K562 (cell line): ENCODE measurements around the gene GPER1. TPM values are rescaled to one million over a fixed set of nuclear protein-coding genes. Genes with fewer than 3 reads are reported as not detected.

ENCODE experiments used
- ATAC-seq: fragments of 200-7000 bp; cut with Tn5 transposase; 3 replicates; pipeline ENCODE4 v1.9.1; 2020; ENCODE audit warnings: moderate library complexity
- BruUV-seq: library from RNA; stranded (reverse); fragments of 400-500 nt; replicated peaks from 2 replicates; lab custom pipeline; 2021; lab: Mats Ljungman, UMichigan
- CTCF ChIA-PET: fragments of 300-600 bp; formaldehyde crosslinking; extraction: SDS; loops from one replicate; lab custom pipeline; 2021; ENCODE audit warnings: low intra/inter-chr PET ratio; lab: Yijun Ruan, JAX
- POLR2A ChIA-PET: fragments of 300-600, 350-650 bp; sonication (Branson Sonifier 250); formaldehyde crosslinking; extraction: SDS; loops from one replicate; lab custom pipeline; 2021; ENCODE audit warnings: antibody characterized with exemption, inconsistent platforms; lab: Yijun Ruan, JAX
- DNase-seq, 4 experiments: peaks; one replicate each; pipeline versions ENCODE4 v3.0.0 to v3.0.0-alpha.2; 2011 to 2018; ENCODE audit warnings: low spot score in 3 of 4, mixed read lengths in 3 of 4; ENCODE audit errors: extremely low read depth in 1 of 4
- FAIRE-seq: peaks from 2 replicates; lab custom pipeline; 2011; peaks lifted over from hg19 to GRCh38; lab: Jason Lieb, UNC
- H2AFZ ChIP-seq: 2 replicates; pipeline ENCODE4 v1.6.0; 2011; ENCODE audit warnings: low read depth, low read length, control low read depth, inconsistent platforms
- H3K27ac ChIP-seq: fragments of 200-600 bp; 3 replicates; pipeline ENCODE4 v1.8.0; 2011; ENCODE audit warnings: low read depth, mild to moderate bottlenecking, control low read depth, inconsistent platforms, low read length, moderate library complexity, mixed read lengths; ENCODE audit errors: extremely low read depth
- H3K27me3 ChIP-seq, 2 experiments: fragments of 300-600 bp in 1 of 2; 2 replicates in 1 of 2; 3 replicates in 1 of 2; pipeline versions ENCODE4 v1.6.0 to v1.8.0; 2011; ENCODE audit warnings: inconsistent platforms in 2 of 2, low read length in 2 of 2, mild to moderate bottlenecking in 1 of 2, mixed read lengths in 1 of 2, moderate library complexity in 1 of 2; ENCODE audit not compliant: control insufficient read depth in 2 of 2, insufficient read depth in 2 of 2
- H3K36me3 ChIP-seq: fragments of 300-600 bp; 3 replicates; pipeline ENCODE4 v1.8.0; 2011; ENCODE audit warnings: mild to moderate bottlenecking, low read length, inconsistent platforms; ENCODE audit not compliant: control insufficient read depth, insufficient read depth
- H3K4me1 ChIP-seq, 2 experiments: fragments of 200-600 bp in 1 of 2; replicated peaks in 1 of 2; 2 replicates in 1 of 2; 3 replicates in 1 of 2; pipeline versions ENCODE4 v1.5.1 to v1.8.0; 2011; ENCODE audit warnings: inconsistent platforms in 2 of 2, low read length in 2 of 2, mild to moderate bottlenecking in 1 of 2, mixed read lengths in 1 of 2, moderate library complexity in 1 of 2; ENCODE audit not compliant: control insufficient read depth in 2 of 2, insufficient read depth in 2 of 2
- H3K4me2 ChIP-seq: 2 replicates; pipeline ENCODE4 v1.6.1; 2011; ENCODE audit warnings: low read length, control low read depth, inconsistent platforms, mixed read lengths; ENCODE audit not compliant: insufficient read depth
- H3K4me3 ChIP-seq: fragments of 200-600 bp; sonication (generic), shearing (Covaris generic); 2 replicates; pipeline ENCODE4 v1.5.1; 2016; ENCODE audit warnings: control low read depth, inconsistent platforms
- H3K79me2 ChIP-seq: fragments of 200-600 bp; 3 replicates; pipeline ENCODE4 v1.8.0; 2011; ENCODE audit warnings: low read length, inconsistent platforms; ENCODE audit not compliant: control insufficient read depth, insufficient read depth
- H3K9ac ChIP-seq, 2 experiments: 2 replicates each; pipeline versions ENCODE4 v1.6.0 to v1.6.1; 2011; ENCODE audit warnings: low read depth in 2 of 2, low read length in 2 of 2, control low read depth in 1 of 2, inconsistent platforms in 1 of 2, mild to moderate bottlenecking in 1 of 2, mixed read lengths in 1 of 2; ENCODE audit not compliant: insufficient read depth in 1 of 2
- H3K9me1 ChIP-seq: one replicate; pipeline ENCODE4 v1.6.0; 2011; ENCODE audit warnings: inconsistent platforms, mild to moderate bottlenecking, low read length, moderate library complexity; ENCODE audit not compliant: control insufficient read depth, insufficient read depth
- H3K9me3 ChIP-seq: replicated peaks from 2 replicates; pipeline ENCODE4 v1.5.1; 2011; ENCODE audit warnings: low read depth, low read length, inconsistent platforms; ENCODE audit not compliant: control insufficient read depth, insufficient read depth
- H4K20me1 ChIP-seq: replicated peaks from 2 replicates; pipeline ENCODE4 v1.6.1; 2011; ENCODE audit warnings: low read length, inconsistent platforms, mixed read lengths; ENCODE audit not compliant: control insufficient read depth, insufficient read depth
- C11orf30 ChIP-seq: fragments of 450-650 bp; IDR thresholded peaks from 2 replicates; pipeline ENCODE4 v1.6.1; 2016; ENCODE audit warnings: low read depth, mild to moderate bottlenecking
- CSDE1 ChIP-seq, 2 experiments: fragments of 450-650 bp; IDR thresholded peaks; 2 replicates each; pipeline ENCODE4 v1.6.1; 2016; ENCODE audit warnings: mild to moderate bottlenecking in 1 of 2
- HSF4 ChIP-seq: fragments of 250-450 bp; sonication (Bioruptor Pico); IDR thresholded peaks from 2 replicates; pipeline ENCODE4 v2.1.2; 2022; ENCODE audit warnings: mild to moderate bottlenecking, moderate library complexity, borderline replicate concordance
- ZNF79 ChIP-seq: fragments of 250-450 bp; sonication (Bioruptor Pico); IDR thresholded peaks from 2 replicates; pipeline ENCODE4 v1.4.0; 2020; ENCODE audit warnings: low read depth, mild to moderate bottlenecking, moderate library complexity
- WGBS: fragments of 100-300 bp; shearing (Covaris generic); methylation state at CpG from one replicate; pipeline ENCODE4 v1.1.6; 2016; ENCODE audit warnings: low coverage, mixed read lengths; ENCODE audit not compliant: insufficient coverage; ENCODE audit errors: missing lambda C conversion rate; 5-methylcytosine and 5-hydroxymethylcytosine counted together
- in situ Hi-C: fragments of 300-500 bp; cut with MboI; formaldehyde crosslinking; loops from 4 replicates; pipeline ENCODE4 v1.15.0; 2018; ENCODE audit warnings: inconsistent platforms, mixed read lengths
- intact Hi-C: fragments of 100-400 bp; cut with micrococcal nuclease; formaldehyde crosslinking; loops from 2 replicates; pipeline ENCODE4 v1.14.2; 2022
- polyA plus RNA-seq, 8 experiments: library from polyadenylated mRNA; depleted of rRNA in 4 of 8; stranded (reverse) in 5 of 8; unstranded in 3 of 8; fragments of >200 nt; fragmentation: Nextera tagmentation in 2 of 8; fragmentation: Illumina TruSeq in 1 of 8; extraction: Ambion mirVana in 2 of 8; extraction: Trizol in 1 of 8; gene quantifications; 2 replicates each; pipeline versions ENCODE4 v1.2.1 to v1.2.3, GENCODE V29; 2011 to 2014; ENCODE audit warnings: inconsistent platforms in 1 of 8, missing spikeins in 1 of 8
- total RNA-seq, 7 experiments: library from RNA; depleted of rRNA in 6 of 7; stranded (reverse); fragments of >200 nt in 6 of 7; fragmentation: Illumina TruSeq in 2 of 7; extraction: Trizol in 2 of 7; gene quantifications; 2 replicates each; pipeline versions ENCODE4 v1.2.1 to v1.2.3, GENCODE V29; 2011 to 2021; ENCODE audit warnings: low replicate concordance in 1 of 7

GPER1 gene
- total and polyA plus RNA-seq, 9 of the 15 experiments (the other 6 are each of a cell fraction or from before 2014, with no cell fraction given): 0.04 to 0.09 (median 0.08) TPM; not detected in 6

DNA sequence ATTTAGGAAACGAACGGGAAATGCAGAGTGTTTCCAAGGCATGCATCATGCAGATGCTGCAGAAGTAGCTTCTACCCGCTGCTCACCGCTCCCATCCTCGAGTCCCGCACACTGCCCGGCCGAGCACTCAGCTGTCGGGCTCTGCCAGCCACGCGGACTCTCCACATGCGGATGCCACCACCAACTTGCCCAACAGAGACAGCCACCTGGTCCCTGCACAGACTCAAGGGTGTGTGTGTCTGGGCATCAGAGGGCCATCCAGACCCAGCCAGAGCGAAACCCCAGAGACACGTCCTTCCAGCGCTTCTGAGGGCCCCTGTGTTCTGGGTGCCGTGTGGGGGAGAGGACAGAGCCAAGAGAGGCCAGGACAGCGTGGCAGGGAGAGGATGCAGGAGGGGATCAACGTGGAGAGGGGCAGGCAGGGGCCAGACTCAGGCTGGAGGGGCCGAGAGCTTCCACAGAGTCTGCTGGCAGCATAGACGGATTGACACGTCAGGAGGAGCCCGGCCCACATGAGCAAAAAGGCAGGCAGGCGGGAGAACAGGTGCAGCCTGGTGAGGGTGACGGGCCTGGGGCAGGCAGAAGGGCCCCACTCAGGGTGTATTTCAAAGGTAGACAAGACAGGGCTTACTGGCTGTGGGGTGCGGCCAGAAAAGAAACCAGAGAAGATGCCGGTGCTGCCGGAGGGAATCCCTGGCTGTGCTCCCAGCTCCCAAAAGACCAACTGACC lies 18.3 kb downstream of the GPER1 start (continued):
- no peak for TF ChIP-seq ZNF79

DNA sequence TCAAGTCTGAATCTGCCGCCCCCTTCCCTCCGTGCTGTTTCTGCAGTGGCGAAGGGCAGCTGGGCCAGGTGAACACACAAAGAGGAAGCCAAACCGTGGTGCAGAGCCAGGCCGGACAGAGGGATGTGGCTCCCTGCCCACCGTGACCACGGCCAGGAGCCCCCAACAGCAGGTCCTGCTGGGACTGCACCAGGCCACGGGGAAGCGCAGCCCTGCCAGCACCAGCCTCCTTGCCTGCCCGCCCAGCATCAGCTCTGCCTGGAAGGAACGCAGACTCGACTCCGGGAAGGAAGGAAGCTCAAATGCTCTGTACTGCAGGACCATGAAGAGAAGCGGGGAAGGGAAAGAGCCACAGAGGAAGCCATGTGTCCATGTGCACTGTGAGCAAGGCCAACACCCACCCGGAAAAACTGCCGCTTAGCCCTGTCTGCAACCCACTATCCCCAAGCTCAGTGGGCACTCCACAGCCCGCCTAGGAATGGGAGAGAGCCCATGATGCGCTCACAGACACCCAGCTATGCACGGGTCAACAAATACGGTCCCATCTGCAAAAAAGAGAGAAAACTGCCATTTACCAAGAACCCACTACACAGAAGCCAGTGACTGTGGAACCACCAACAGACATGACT lies 19.0 kb downstream of the GPER1 start:
- 79% methylated on average over 13 of the region's 20 CpGs for WGBS
- no peak overlapping the region for H3K4me3 ChIP-seq
- intact Hi-C loops: no loop called here
- no peaks in the 10 kb centered on the region for H3K27me3 ChIP-seq
- no peak for DNase-seq
- TF ChIP-seq C11orf30 (no peak), CSDE1 (IDR thresholded peaks at IDR 0.05) (no peak), HSF4 (CRISPR knock-in tag) (no peak)
- in situ Hi-C loops: no loop called here
- H3K9ac ChIP-seq: peak overlapping the region in 1 of 2 experiments; percentile 49; a peak in 1 of 4 replicates
- no peak for FAIRE-seq
- H3K36me3 ChIP-seq: no peaks in the 10 kb centered on the region
- no peaks in the 10 kb centered on the region; the same call in 1 of the 2 replicates for H4K20me1 ChIP-seq
- H3K79me2 ChIP-seq: peaks cover 3% of the 10 kb centered on the region; the same call in 2 of the 3 replicates
- no peak for ATAC-seq
- CTCF ChIA-PET: no interaction called here
- no peaks in the 10 kb centered on the region for H3K9me1 ChIP-seq
- no peaks in the 10 kb centered on the region for H3K9me3 ChIP-seq
- peaks cover 0 to 35% of the 10 kb centered on the region in 2 experiments; a peak in 2 of 5 replicates for H3K4me1 ChIP-seq
- H3K4me2 ChIP-seq: no peak overlapping the region
- no TSS peak for BruUV-seq
- H3K27ac ChIP-seq: no peak overlapping the region
- H2AFZ ChIP-seq: no peak overlapping the region
- POLR2A ChIA-PET: interaction anchor here (0.6 kb wide), 2 partner anchors 48 to 129 kb away, joined by 3 to 5 read pairs; no protein-coding TSS in a partner anchor
